Caco-2 (cell line): ENCODE data around the gene PCSK5. TPM values are rescaled to one million over a fixed set of nuclear protein-coding genes. Genes with fewer than 3 reads are reported as not detected.

ENCODE experiments used
- BruUV-seq: library from RNA; stranded (reverse); fragments of 400-500 nt; replicated peaks from 2 replicates; lab custom pipeline; 2021; lab: Mats Ljungman, UMichigan
- CTCF ChIA-PET: fragments of 300-600 bp; sonication (Branson Sonifier 250); formaldehyde crosslinking; loops from one replicate; lab custom pipeline; 2022; ENCODE audit warnings: antibody characterized with exemption; lab: Charles Lee
- POLR2A ChIA-PET: fragments of 300-600 bp; sonication (Branson Sonifier 250); formaldehyde crosslinking; loops from one replicate; lab custom pipeline; 2022; ENCODE audit warnings: antibody characterized with exemption; lab: Charles Lee
- DNase-seq, 2 experiments: peaks; one replicate each; pipeline versions ENCODE4 v3.0.0 to v3.0.0-alpha.2; 2020 to 2022
- H3K27me3 ChIP-seq: replicated peaks from 2 replicates; pipeline ENCODE4 v1.6.0; 2011; ENCODE audit warnings: low read length; ENCODE audit not compliant: control insufficient read depth, insufficient read depth
- H3K36me3 ChIP-seq: 2 replicates; pipeline ENCODE4 v1.5.1; 2011; ENCODE audit warnings: low read length; ENCODE audit not compliant: control insufficient read depth, insufficient read depth
- H3K4me1 ChIP-seq: fragments of 250-450 bp; sonication (Bioruptor Pico); 2 replicates; pipeline ENCODE4 v1.5.1; 2020; ENCODE audit warnings: mild to moderate bottlenecking
- H3K4me3 ChIP-seq: 2 replicates; pipeline ENCODE4 v1.5.1; 2011; ENCODE audit warnings: low read depth, mild to moderate bottlenecking, control low read depth, low read length
- H3K9me3 ChIP-seq: fragments of 250-450 bp; sonication (Bioruptor Pico); 2 replicates; pipeline ENCODE4 v1.5.1; 2020; ENCODE audit warnings: mild to moderate bottlenecking, moderate library complexity
- H3K27ac Mint-ChIP-seq: one replicate; pipeline ENCODE4 v1.8.0; 2022; ENCODE audit warnings: mixed read lengths; ENCODE audit not compliant: unreplicated experiment
- H3K27me3 Mint-ChIP-seq: one replicate; pipeline ENCODE4 v1.8.0; 2022; ENCODE audit warnings: mixed read lengths; ENCODE audit not compliant: insufficient read depth, unreplicated experiment
- H3K36me3 Mint-ChIP-seq: one replicate; pipeline ENCODE4 v1.8.0; 2022; ENCODE audit warnings: mild to moderate bottlenecking, mixed read lengths; ENCODE audit not compliant: insufficient read depth, unreplicated experiment
- H3K4me1 Mint-ChIP-seq: one replicate; pipeline ENCODE4 v1.8.0; 2022; ENCODE audit warnings: low read depth, mixed read lengths; ENCODE audit not compliant: unreplicated experiment
- H3K4me3 Mint-ChIP-seq: one replicate; pipeline ENCODE4 v1.8.0; 2022; ENCODE audit warnings: mild to moderate bottlenecking, moderate library complexity, mixed read lengths; ENCODE audit not compliant: unreplicated experiment
- H3K9me3 Mint-ChIP-seq: one replicate; pipeline ENCODE4 v1.8.0; 2022; ENCODE audit warnings: mixed read lengths; ENCODE audit not compliant: unreplicated experiment
- intact Hi-C: fragments of 100-400 bp; cut with micrococcal nuclease; formaldehyde crosslinking; loops from one replicate; pipeline ENCODE4 v1.10.0; 2022; ENCODE audit not compliant: unreplicated experiment
- total RNA-seq: library from RNA; stranded (reverse); gene quantifications from 2 replicates; pipeline ENCODE4 v1.2.3, GENCODE V29; 2022
- TF ChIP-seq, protein P1 (sequence below), 2 experiments: fragments of 200-600 bp in 1 of 2; IDR thresholded peaks; 1 replicate in 1 of 2; 2 replicates in 1 of 2; pipeline versions ENCODE4 v1.5.1 to v1.8.0; 2011 to 2022; ENCODE audit warnings: antibody characterized with exemption in 1 of 2, control low read depth in 1 of 2, inconsistent platforms in 1 of 2, low read depth in 1 of 2, low read length in 1 of 2, mild to moderate bottlenecking in 1 of 2, moderate library complexity in 1 of 2; ENCODE audit not compliant: insufficient read depth in 1 of 2, severe bottlenecking in 1 of 2, unreplicated experiment in 1 of 2

PCSK5 gene
- total RNA-seq, 1 experiment from 2014 or later: 10.9 TPM

DNA sequence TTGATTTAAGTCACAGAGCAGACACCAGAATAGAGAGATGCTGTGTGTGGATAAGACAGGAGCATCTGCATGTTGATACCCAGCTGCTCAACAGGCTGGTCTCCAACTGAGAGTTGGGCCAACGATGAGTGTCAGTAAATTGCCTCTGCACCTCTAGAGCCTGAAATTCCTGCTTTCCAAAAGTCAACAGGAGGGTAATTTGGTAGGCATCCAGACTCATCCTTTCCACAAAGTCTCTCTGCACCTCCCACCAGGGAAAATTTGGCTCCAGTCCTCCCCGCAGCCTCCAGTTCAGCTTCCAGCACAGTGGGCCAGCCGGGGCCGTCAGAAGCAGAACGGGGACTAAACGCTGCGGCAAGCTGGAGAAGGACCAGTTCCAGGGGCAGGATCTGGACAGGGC is 366.8 kb downstream of the PCSK5 start:
- Mint-ChIP-seq H3K4me3 (no peak overlapping the region), H3K27ac (no peak overlapping the region), H3K9me3 (no peaks in the 10 kb centered on the region), H3K4me1 (no peaks in the 10 kb centered on the region), H3K36me3 (no peaks in the 10 kb centered on the region), H3K27me3 (no peaks in the 10 kb centered on the region)
- POLR2A ChIA-PET: interaction anchor here (0.6 kb wide), 1 partner anchor 13 kb away, joined by 3 read pairs; no protein-coding TSS in a partner anchor
- H3K36me3 ChIP-seq: no peaks in the 10 kb centered on the region
- no peaks in the 10 kb centered on the region for H3K4me1 ChIP-seq
- no TSS peak for BruUV-seq
- intact Hi-C loops: no loop called here
- H3K27me3 ChIP-seq: no peaks in the 10 kb centered on the region
- TF ChIP-seq, protein P1, sequence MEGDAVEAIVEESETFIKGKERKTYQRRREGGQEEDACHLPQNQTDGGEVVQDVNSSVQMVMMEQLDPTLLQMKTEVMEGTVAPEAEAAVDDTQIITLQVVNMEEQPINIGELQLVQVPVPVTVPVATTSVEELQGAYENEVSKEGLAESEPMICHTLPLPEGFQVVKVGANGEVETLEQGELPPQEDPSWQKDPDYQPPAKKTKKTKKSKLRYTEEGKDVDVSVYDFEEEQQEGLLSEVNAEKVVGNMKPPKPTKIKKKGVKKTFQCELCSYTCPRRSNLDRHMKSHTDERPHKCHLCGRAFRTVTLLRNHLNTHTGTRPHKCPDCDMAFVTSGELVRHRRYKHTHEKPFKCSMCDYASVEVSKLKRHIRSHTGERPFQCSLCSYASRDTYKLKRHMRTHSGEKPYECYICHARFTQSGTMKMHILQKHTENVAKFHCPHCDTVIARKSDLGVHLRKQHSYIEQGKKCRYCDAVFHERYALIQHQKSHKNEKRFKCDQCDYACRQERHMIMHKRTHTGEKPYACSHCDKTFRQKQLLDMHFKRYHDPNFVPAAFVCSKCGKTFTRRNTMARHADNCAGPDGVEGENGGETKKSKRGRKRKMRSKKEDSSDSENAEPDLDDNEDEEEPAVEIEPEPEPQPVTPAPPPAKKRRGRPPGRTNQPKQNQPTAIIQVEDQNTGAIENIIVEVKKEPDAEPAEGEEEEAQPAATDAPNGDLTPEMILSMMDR (IDR thresholded peaks at IDR 0.05; ENCODE audit: insufficient read depth in 1 of 2, low read depth in 1 of 2, low read length in 1 of 2, severe bottlenecking in 1 of 2, unreplicated experiment in 1 of 2): no peak
- CTCF ChIA-PET: no interaction called here
- DNase-seq: no peak
- H3K9me3 ChIP-seq: no peaks in the 10 kb centered on the region
- H3K4me3 ChIP-seq: no peak overlapping the region

DNA sequence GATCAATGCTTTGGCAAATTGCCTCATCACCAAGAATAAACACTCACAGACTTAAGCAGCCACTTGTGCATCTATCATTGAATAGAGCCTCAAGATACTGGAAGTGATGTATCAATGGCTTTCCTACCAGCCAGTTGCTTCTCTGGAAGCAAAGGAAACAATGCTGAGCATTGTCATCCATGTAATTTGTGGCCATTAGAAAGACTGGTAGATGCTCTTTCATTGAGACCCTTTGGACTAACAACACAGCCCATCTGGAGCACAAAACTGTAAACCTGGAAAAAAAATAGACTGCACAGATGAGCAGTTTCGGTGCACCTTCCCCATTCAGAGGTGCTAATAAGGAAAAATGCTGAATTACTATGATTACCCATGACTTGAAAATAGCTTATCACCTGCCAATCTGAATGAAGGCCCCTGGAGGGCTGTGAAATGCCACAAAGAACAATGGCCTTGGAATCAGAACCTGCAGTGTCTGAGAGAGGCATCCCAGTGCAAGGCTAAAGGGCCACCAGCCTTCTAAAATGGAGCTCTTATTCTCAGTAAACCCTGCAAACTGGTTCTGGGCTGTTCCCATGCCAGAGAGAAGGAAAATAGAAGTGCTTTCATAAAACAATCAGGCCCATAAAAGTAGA is 376.3 kb downstream of the PCSK5 start:
- POLR2A ChIA-PET: no interaction called here
- no peak overlapping the region for H3K4me3 ChIP-seq
- DNase-seq: no peak
- intact Hi-C loops: no loop called here
- BruUV-seq: no TSS peak
- H3K36me3 ChIP-seq: no peaks in the 10 kb centered on the region
- H3K4me3 Mint-ChIP-seq: no peak overlapping the region
- H3K27me3 Mint-ChIP-seq: no peaks in the 10 kb centered on the region
- no peaks in the 10 kb centered on the region for H3K9me3 ChIP-seq
- no peaks in the 10 kb centered on the region for H3K27me3 ChIP-seq
- H3K27ac Mint-ChIP-seq: no peak overlapping the region
- H3K9me3 Mint-ChIP-seq: no peaks in the 10 kb centered on the region
- H3K36me3 Mint-ChIP-seq: no peaks in the 10 kb centered on the region
- H3K4me1 Mint-ChIP-seq: no peaks in the 10 kb centered on the region
- H3K4me1 ChIP-seq: no peaks in the 10 kb centered on the region
- CTCF ChIA-PET: no interaction called here
- TF ChIP-seq, protein P1 (IDR thresholded peaks at IDR 0.05; ENCODE audit: insufficient read depth in 1 of 2, low read depth in 1 of 2, low read length in 1 of 2, severe bottlenecking in 1 of 2, unreplicated experiment in 1 of 2): no peak

DNA sequence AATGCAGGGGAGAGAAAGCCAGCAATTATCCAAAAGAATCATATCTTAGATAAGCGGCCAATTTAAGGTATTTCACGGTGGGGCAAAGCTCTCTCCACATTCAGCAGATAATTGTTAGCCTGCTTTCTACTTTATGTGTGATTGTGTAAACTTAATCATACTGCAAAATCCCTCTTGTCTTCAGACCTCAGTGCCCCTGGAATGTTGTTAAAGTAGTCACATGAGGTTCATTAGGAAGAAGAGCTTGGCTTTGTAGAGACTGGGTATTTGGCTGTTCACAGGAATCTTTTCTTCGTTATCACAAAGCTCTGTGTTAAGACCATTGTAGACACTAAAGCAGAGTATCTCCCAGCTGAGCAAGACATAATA is 376.8 kb downstream of the PCSK5 start:
- Mint-ChIP-seq H3K9me3 (no peaks in the 10 kb centered on the region), H3K4me3 (no peak overlapping the region), H3K27me3 (no peaks in the 10 kb centered on the region), H3K27ac (no peak overlapping the region), H3K36me3 (no peaks in the 10 kb centered on the region), H3K4me1 (no peaks in the 10 kb centered on the region)
- TF ChIP-seq, protein P1 (IDR thresholded peaks at IDR 0.05; ENCODE audit: insufficient read depth in 1 of 2, low read depth in 1 of 2, low read length in 1 of 2, severe bottlenecking in 1 of 2, unreplicated experiment in 1 of 2): no peak
- no peaks in the 10 kb centered on the region for H3K36me3 ChIP-seq
- intact Hi-C loops: no loop called here
- no peaks in the 10 kb centered on the region for H3K4me1 ChIP-seq
- no peaks in the 10 kb centered on the region for H3K27me3 ChIP-seq
- ChIA-PET CTCF (no interaction called here), POLR2A (no interaction called here)
- BruUV-seq: no TSS peak
- DNase-seq: no peak
- no peak overlapping the region for H3K4me3 ChIP-seq
- no peaks in the 10 kb centered on the region for H3K9me3 ChIP-seq
